ENCODE measurements around the gene DNAH2.
A peak's percentile ranks its signal among the peaks of the same experiment; 100 is the strongest.

DNAH2 gene

GRCh38 chr17:7742729-7743128, 25.2 kb downstream of the DNAH2 start:
- no peak for DNase-seq
- in situ Hi-C loops (cut with HindIII; ENCODE audit: low pct_ligation_motif_present, low sequenced_read_pairs), result no loop called here
- peaks cover 5% of the 10 kb centered on the region for H3K27me3 ChIP-seq (replicated peaks)

GRCh38 chr17:7744416-7744815, 26.9 kb downstream of the DNAH2 start:
- Histone ChIP-seq H3K4me3 (ENCODE audit: low read depth, low read length) (no peak overlapping the region), H3K27ac (no peak overlapping the region), H3K27me3 (replicated peaks) (peaks cover 2% of the 10 kb centered on the region), H3K36me3 (replicated peaks) (no peaks in the 10 kb centered on the region)
- TF ChIP-seq CTCF (IDR thresholded peaks at IDR 0.05; ENCODE audit: low read depth, low read length, missing control alignments), result no peak
- in situ Hi-C loops (cut with HindIII; ENCODE audit: low pct_ligation_motif_present, low sequenced_read_pairs), result no loop called here
- DNase-seq, result no peak

More at GRCh38 chr17:7742729-7743128, 25.2 kb downstream of the DNAH2 start:
- no peak for TF ChIP-seq CTCF (IDR thresholded peaks at IDR 0.05; ENCODE audit: low read depth, low read length, missing control alignments)
- no peaks in the 10 kb centered on the region for H3K36me3 ChIP-seq (replicated peaks)
- H3K27ac ChIP-seq, result no peak overlapping the region
- no peak overlapping the region for H3K4me3 ChIP-seq (ENCODE audit: low read depth, low read length)

- TF ChIP-seq CTCF (IDR thresholded peaks at IDR 0.05; ENCODE audit: low read depth, low read length, missing control alignments), result peak; percentile 32
- in situ Hi-C loops (cut with HindIII; ENCODE audit: low pct_ligation_motif_present, low sequenced_read_pairs), result no loop called here
- Histone ChIP-seq H3K27ac (no peak overlapping the region), H3K4me3 (ENCODE audit: low read depth, low read length) (no peak overlapping the region), H3K36me3 (replicated peaks) (no peaks in the 10 kb centered on the region), H3K27me3 (replicated peaks) (no peaks in the 10 kb centered on the region)
- DNase-seq, result peak; percentile 78
Observed at GRCh38 chr17:7745748-7746470, 28.4 kb downstream of the DNAH2 start.

- H3K27ac ChIP-seq, result peak overlapping the region; percentile 61
- DNase-seq, result peak; percentile 52
Observed at GRCh38 chr17:7747635-7748071, 30.1 kb downstream of the DNAH2 start.

GRCh38 chr17:7748076-7748775, 30.7 kb downstream of the DNAH2 start:
- no peaks in the 10 kb centered on the region for H3K36me3 ChIP-seq (replicated peaks)
- H3K27ac ChIP-seq, result peak overlapping the region; percentile 61
- no peak for TF ChIP-seq CTCF (IDR thresholded peaks at IDR 0.05; ENCODE audit: low read depth, low read length, missing control alignments)
- in situ Hi-C loops (cut with HindIII; ENCODE audit: low pct_ligation_motif_present, low sequenced_read_pairs), result no loop called here
- no peak for DNase-seq
- no peak overlapping the region for H3K4me3 ChIP-seq (ENCODE audit: low read depth, low read length)
- no peaks in the 10 kb centered on the region for H3K27me3 ChIP-seq (replicated peaks)

More at GRCh38 chr17:7747635-7748071, 30.1 kb downstream of the DNAH2 start:
- H3K27me3 ChIP-seq (replicated peaks), result no peaks in the 10 kb centered on the region
- no peak for TF ChIP-seq CTCF (IDR thresholded peaks at IDR 0.05; ENCODE audit: low read depth, low read length, missing control alignments)
- H3K4me3 ChIP-seq (ENCODE audit: low read depth, low read length), result no peak overlapping the region
- H3K36me3 ChIP-seq (replicated peaks), result no peaks in the 10 kb centered on the region
- in situ Hi-C loops (cut with HindIII; ENCODE audit: low pct_ligation_motif_present, low sequenced_read_pairs), result no loop called here

All from brain microvascular endothelial cell (primary cell).